HG03039 (cell line): ENCODE measurements around the gene KCNG3.

ENCODE experiments used
- ATAC-seq: cut with Tn5 transposase; IDR thresholded peaks from one replicate; pipeline ENCODE4 v1.9.1; 2021; ENCODE audit warnings: mild to moderate bottlenecking, moderate library complexity; ENCODE audit not compliant: unreplicated experiment

The KCNG3 gene

GRCh38 chr2:42488297-42488696 is 5.5 kb downstream of the KCNG3 start:
- ATAC-seq: no peak

- ATAC-seq: no peak
These were observed 7.5 kb downstream of the KCNG3 start for GRCh38 chr2:42486145-42486906.

DNA sequence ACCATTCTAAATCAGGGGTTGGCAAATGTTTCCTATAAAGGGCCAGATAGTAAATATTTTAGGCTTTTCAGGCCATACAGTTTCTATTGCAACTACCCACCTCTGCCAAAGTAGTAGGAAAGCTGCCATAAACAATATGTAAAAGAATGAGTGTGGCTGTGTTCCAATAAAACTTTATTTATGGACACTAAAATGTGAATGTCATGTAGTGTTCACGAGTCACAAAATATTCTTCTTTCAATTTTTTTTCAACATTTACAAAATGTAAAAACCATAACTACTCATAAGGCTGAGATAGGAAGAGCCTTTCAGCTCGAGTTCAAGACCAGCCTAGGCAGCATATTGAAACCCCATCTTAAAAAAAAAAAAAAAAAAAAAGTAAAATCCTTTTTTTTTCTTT is 13.4 kb downstream of the KCNG3 start:
- no peak for ATAC-seq

GRCh38 chr2:42474765-42475454 is 18.9 kb downstream of the KCNG3 start:
- no peak for ATAC-seq

DNA sequence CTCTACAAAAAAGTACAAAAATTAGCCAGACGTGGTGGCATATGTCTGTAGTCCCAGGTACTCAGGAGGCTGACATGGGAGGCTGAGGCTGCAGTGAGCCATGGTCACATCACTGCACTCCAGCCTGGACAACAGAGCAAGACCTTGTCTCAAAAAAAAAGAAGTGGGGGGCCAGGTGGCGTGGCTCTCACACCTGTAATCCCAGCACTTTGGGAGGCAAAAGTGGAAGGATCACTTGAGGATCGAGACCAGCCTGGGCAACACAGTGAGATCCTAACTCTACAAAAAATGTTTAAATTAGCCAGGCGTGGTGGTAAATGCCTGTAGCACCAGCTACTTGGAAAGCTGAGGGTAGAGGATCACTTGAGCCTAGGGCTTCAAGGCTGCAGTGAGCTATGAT is 23.1 kb downstream of the KCNG3 start:
- no peak for ATAC-seq

GRCh38 chr2:42464631-42465030 is 29.2 kb downstream of the KCNG3 start:
- ATAC-seq: no peak

DNA sequence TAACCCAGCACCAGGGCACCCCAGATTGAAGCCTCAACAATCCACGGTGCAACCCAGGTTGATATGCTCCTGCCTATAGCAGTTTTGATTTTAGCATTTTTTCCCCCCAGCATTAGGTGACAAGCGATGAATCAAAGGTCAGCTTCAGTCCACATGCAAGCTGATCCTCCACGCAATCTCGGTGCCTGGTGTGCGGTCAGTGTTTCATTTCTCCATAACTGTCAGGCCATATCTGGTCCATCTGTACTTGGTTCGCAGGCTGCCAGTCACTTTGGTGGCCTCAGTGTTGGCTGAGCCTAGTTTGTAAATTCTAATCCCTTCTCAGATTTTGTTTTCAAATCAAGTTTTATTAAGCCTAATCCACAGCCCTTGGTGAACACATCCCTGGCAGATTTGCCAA is 30.2 kb downstream of the KCNG3 start:
- ATAC-seq: no peak

GRCh38 chr2:42459296-42459695 is 34.5 kb downstream of the KCNG3 start:
- no peak for ATAC-seq

DNA sequence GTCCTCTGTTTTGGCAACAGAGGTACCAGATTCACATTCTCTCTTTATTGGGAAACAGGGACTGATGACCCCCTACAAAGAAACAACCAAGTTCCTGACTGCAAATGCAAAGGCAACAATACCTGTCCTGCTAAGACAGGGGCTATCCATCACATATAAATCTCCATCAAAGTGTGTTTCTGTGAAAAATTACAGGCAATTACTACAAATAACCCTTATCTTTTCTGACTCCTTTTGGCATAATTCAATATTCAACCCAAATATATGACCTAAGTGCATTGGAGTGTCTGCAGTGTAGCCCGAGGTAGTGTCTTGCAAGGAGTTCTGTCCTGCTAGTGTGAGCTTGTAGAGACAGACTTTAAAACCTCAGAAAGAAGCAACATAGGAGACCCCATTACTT is 35.4 kb downstream of the KCNG3 start:
- no peak for ATAC-seq

DNA sequence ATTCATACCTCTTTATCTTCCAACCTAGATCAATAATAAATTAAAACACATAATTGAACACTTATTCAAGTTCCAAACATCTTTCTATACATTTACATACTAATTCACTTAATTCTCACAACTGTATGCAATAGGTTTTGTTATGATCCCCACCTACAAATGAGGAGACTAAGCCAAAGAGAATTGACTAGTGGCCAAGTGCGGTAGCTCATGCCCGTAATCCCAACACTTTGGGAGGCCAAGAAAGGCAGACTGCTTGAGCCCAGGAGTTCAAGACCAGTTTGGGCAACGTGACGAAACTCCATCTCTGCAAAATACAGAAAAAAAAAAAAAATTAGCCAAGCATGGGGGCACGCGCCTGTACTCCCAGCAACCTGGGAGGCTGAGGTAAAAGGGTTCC is 36.8 kb downstream of the KCNG3 start:
- ATAC-seq: no peak

DNA sequence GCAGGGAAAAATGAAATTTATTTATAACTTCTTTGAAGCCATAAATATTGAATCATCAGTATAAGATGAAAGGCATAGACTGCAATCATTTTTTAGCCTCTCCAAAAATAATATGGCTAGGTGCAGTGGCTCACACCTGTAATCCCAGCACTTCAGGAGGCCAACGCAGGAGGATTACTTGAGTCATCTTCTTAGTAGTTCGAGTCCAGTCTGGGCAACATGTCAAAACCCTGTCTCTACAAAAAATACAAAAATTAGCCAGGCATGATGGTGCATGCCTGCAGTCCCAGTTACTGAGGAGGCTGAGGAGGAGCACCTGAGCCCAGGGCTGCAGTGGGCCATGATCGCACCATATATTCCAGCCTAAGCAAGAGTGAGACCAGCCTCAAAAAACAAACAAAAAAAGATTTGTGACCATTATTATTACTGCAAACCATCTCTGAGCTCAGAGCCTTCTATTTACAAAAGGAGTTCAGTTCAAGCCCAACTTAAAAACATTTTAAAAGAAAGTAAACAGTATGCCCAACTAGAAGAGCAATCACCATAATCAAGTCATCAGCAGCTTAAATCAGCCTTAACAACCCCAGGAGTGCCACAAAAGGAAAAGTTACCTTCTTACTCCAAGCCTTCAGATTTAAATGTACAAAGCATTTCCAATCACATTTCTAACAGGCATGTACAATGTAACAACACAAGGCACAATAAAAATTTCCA is 37.5 kb downstream of the KCNG3 start:
- ATAC-seq: no peak

DNA sequence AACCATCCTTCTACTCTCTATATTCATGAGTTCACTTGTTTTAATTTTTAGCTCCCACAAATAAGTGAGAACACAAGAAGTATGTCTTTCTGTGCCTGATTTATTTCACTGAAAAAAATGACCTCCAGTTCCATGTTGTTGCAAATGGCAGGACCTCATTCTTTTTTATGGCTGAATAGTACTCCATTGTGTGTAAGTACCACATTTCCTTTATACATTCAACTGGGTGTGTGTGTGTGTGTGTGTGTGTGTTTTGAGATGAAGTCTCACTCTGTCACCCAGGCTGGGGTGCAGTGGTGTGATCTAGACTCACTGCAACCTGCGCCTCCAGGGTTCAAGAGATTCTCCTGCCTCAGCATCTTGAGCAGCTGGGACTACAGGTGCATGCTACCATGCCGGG is 41.2 kb downstream of the KCNG3 start:
- ATAC-seq: no peak

GRCh38 chr2:42450136-42450535 is 43.6 kb downstream of the KCNG3 start:
- ATAC-seq: no peak

DNA sequence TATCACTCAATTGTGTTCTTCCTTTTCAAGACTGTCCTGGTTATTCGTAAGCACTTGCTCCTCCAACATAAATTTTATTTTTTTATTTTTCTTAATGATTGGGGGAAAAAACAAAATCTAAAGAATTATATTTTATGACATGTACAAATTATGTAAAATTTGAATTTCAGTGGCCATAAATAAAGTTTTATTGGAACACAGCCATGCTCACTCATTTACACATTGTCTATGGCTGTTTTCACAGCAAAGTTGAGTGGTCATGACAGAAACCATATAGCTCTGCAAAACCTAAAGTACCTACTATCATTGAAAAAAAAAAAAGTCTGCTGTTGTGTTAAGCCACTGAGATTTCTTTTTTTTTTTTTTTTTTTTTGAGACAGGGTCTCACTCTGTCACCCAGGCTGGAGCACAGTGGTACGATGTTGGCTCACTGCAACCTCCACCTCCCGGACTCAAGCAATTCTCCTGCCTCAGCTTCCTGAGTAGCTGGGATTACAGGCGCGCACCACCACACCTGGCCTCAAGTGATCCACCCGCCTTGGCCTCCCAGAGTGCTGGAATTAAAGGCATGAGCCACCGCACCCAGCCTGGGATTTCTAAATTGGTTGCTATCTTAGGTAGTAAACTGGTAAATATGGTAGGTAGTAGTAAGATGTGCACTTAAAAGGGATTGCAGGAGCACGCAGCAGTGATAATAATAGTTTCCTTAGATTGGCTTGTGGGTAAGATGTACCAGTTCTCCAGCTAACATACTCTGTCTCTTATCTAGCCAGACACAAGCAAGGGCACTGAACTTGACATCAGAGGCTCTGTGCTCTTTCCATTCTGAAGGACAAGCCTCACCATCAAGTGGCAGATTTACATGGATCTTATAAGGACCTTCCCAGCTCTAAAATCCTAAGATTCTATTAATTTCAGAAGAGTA is 44.4 kb downstream of the KCNG3 start:
- no peak for ATAC-seq

GRCh38 chr2:42448163-42448562 is 45.6 kb downstream of the KCNG3 start:
- no peak for ATAC-seq

GRCh38 chr2:42446503-42447271 is 47.1 kb downstream of the KCNG3 start:
- ATAC-seq: no peak

DNA sequence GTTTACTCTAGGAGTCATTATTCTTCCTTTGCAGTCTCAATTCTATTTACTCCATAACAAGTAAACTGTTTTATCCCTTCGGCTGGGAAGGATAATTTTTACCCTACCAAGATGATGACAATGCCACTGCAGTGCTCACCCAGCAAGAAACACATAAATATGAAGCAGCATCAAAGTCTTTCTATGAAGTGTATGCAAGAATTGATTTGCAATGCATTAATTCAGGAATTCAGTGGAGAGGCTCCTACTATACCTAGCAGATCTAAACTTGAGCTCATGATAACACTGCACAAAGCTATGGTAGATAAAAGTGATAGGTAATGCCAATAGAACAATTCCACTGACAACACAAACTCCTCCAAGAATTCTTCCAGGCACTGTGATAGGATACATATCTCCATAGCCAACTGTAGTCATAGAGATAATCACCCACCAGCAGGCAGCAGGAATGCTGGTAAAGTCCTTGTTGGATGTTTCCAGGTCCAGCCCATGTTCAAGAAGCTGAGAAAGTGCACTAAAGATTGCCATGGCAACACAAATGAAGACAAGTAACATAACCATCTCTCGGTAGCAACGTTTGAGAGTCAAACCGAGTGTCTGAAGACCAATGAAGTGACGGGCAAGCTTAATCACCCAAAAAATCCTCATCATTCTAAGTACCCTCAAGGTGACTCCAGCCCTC is 49.9 kb downstream of the KCNG3 start:
- ATAC-seq: no peak

GRCh38 chr2:42442774-42443173 is 51.0 kb downstream of the KCNG3 start:
- ATAC-seq: no peak

- no peak for ATAC-seq
These were observed 55.1 kb downstream of the KCNG3 start for GRCh38 chr2:42438685-42439084.

GRCh38 chr2:42436370-42436769 is 57.4 kb downstream of the KCNG3 start:
- ATAC-seq: no peak
